SIG-M5 (cell line): ENCODE results near the gene LUM.
"Not testable (repeated sequence)": the region's sequence is repeated elsewhere in the genome, so short reads cannot be mapped to it uniquely, and the experiment has no call there.

Experiments used
- DNase-seq: peaks from one replicate; lab custom pipeline; 2025; lab: John Stamatoyannopoulos, UW

Gene LUM

GRCh38 chr12:91109581-91110310 is 1.5 kb downstream of the LUM start:
- no peak for DNase-seq

DNA sequence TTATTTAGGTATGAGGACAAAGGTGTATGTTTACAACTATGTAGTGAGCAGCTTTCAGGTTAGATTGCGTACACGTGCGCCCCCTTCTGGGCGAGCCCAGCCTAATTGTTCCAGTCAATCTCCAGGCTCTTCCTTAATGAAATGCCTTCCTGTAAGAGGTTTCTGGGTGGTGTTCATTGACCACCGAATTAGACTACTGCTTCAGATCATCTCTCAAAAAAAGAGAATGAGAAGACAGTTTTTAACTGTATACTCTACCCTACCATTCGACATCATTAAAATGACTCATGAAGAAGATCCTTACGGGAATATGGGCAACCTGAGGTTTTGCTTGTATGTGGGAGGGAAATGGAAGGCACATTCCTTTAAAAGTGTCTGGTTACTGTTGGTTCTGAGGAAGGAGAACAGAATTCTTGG is 2.1 kb downstream of the LUM start:
- DNase-seq, result no peak

- no peak for DNase-seq
These were observed 3.0 kb downstream of the LUM start for GRCh38 chr12:91108196-91108755.

DNA sequence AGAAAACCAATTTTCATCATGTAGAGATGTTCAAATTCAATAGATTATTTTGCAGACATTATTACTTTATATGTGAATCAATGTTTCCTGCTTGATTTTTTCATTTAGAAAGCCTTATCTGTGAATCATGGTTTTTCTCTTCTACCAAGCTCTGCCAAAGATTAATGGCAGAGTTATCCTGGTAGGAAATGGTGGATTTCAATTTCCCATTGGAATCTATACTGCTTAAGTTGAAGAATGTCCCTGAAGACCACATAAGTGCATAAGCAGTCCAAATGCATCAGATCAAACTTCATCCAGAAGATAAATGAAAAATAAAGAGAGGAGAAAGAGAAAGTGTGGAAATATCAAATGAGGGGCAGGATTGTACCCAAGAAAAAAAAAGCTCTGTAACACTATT is 5.0 kb downstream of the LUM start:
- DNase-seq, result no peak

DNA sequence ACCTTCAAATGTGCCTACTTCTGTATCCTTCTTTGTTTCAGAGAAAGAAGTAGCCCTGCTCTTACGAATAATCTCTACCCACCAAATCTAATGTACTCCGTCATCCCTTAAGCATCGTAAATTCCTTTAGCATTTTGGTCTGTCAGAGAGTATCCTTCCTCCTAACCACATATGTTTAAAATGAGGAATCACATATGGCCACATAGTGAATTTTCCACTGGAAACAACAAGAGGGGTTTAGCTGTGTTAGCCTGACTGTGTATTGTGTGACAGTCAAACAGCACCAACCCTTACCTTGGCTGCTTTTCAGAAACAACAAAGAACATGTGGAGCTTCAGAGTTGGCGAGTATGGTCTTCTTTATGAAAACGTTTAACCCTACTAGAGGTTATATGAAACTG is 5.5 kb downstream of the LUM start:
- DNase-seq, result no peak

- DNase-seq, result no peak
These were observed 6.4 kb downstream of the LUM start for GRCh38 chr12:91104812-91105466.

- DNase-seq, result no peak
These were observed 7.7 kb downstream of the LUM start for GRCh38 chr12:91103624-91104023.

GRCh38 chr12:91103101-91103500 is 8.2 kb downstream of the LUM start:
- no peak for DNase-seq

GRCh38 chr12:91100906-91101305 is 10.4 kb downstream of the LUM start:
- no peak for DNase-seq

GRCh38 chr12:91099836-91100235 is 11.5 kb downstream of the LUM start:
- no peak for DNase-seq

DNA sequence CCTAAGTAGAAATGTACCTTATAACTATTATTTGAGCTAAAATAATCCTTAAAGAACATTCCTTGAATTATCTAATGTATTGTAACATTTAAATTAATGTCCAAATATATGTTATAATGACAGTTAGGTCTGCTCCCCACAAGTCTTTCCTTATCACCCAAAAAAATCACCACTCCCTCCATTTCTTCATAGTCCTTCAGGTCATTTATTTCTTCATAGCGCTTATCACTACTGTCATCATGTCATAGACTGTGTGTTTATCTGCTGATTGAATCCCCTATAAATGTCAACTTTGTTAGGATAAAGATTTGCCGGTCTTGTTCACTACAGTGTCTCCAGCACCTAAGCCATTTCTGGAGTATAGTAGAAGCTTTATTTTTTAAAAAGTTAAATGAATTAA is 12.0 kb downstream of the LUM start:
- DNase-seq, result no peak

DNA sequence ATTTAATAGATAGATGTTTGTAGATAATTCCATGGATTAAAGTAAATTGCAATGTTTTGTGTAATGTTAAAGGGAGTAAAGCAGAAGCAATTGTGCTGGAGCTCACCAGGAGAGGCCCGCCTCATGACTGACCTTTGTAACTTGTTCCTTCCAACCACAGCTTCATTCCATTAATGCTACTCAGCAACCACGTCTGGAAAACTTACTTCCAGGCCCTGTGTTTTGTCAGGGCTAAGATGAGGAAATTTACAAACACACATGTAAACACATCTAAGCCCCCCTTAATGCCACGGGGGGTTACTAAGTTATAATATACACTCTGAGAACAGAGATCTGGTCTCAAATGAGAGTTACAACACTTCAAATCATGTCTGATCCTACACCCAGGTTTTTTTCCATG is 12.4 kb downstream of the LUM start:
- no peak for DNase-seq

DNA sequence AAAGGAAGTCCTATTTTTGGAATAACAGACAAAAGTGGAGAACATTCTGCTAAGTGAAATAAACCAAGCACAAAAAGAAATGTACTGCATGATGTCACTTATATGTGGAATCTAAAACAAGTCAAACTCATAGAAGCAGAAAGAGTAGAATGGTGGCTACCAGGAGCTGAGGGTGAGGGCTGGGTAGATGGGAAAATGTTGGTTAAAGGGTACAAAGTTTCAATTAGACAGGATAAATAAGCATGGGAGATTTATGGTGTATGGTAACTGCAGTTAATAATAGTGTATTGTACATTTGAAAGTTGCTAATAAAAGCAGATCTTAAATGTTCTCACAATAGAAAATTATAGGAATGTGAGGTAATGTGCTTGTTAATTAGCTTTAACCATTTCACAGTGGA is 12.8 kb downstream of the LUM start:
- DNase-seq, result no peak

GRCh38 chr12:91094957-91095356 is 16.3 kb downstream of the LUM start:
- no peak for DNase-seq

- DNase-seq, result no peak
These were observed 17.1 kb downstream of the LUM start for GRCh38 chr12:91094032-91094662.

DNA sequence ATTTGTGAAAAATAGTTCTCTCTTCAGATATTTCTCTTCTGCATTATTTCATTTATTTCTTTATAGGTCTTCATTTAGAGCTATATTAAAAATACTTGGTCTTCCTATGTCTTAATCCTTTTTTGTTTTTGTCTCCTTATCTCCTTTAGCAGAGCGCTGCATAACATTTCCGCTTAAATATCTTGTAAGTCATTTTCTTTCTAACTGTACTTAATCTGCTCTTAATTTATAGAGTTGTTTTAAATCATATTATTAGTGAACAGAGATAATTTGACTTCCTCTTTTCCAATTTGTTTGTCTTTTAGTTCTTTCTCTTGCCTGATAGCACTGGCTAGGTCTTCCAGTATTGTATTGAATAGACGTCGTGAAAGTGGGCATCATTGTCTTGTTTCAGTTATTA is 18.0 kb downstream of the LUM start:
- no peak for DNase-seq

DNA sequence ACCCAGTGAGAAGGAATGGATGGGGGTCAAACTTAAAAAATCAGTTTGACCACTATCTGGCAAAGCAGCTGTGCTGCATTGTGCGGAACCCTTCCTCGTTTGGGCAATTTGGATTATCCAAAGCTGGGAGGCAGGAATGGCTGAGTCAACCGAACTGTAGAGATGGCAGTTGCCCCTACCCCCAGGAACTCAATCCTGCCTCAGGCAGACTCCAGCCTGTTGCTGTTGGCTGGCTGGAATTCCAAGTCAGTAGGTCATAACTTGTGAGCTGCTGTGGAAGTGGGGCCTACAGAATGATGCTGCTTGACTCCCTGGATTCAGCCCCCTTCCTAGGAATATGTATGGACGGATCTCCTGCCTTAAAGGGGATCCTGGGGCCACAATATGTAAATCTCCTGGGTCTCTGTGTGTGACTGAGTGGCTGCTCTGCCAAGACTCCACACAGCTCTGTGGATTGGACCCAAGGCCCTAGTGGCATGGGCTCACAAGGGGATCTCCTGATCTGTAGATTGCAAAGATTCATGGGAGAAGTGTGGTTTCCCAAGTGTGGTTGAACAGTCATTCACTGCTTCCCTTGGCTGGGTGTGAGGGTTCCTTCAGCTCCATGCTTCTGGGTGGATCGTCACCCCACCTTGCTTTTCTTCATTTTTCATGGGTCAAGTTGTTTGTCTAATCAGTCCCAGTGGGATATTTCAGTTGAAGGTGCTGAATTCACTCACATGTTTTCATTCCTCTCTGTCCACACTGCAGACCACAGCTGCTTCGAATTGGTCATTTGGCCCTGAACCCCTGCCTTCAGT is 19.2 kb downstream of the LUM start:
- no peak for DNase-seq

DNA sequence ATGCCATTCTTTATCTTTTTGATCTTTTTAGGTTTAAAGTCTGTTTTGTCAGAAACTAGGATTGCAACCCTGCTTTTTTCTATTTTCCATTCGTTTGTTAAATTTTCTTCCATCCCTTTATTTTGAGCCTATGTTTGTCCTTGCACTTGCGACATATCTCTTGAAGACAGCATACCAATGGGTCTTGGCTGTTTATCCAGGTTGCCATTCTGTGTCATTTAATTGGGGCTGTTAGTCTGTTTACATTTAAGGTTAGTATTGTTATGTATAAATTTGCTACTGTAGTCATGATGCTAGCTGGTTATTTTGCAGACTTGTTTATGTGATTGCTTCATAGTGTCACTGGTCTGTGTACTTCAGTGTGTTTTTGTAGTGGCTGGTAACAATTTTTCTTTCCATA is 21.3 kb downstream of the LUM start:
- not testable (repeated sequence) for DNase-seq

DNA sequence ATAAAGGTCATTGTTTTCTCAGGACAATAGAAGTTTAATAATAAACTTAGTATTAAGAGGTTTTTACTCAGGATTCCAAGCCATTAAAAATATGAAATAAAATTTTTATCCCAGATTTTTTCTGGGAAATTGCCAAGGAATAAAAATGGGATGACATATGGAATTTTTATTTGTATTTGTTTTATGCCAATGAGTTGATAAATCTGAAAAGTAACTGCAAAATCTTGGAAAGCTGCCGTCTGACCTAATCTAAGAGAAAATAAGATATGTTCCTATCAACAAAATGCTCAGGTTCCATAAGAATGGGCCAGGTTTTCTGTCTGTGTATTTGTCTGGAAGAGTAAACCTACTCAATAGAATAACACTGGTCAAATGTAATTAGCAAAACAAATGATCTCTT is 31.3 kb downstream of the LUM start:
- no peak for DNase-seq

DNA sequence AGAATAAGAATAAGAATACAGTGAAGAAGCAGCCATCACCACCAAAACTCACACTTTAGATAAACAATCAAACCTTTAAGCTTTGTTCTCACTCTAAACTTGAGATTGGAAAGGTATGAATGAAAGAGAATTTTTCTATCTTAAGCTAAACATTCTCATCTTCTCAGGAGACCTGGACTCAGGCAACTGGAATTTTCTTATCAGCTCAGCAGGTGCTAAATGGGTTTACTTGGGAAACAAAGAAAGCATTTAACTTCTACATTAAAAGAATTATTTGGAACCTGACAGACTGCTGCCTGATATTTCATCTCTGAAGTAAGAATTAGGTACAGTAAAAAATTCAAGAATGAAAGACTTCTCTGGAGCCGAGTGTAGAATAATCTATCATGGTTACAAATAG is 32.8 kb downstream of the LUM start:
- DNase-seq, result no peak

DNA sequence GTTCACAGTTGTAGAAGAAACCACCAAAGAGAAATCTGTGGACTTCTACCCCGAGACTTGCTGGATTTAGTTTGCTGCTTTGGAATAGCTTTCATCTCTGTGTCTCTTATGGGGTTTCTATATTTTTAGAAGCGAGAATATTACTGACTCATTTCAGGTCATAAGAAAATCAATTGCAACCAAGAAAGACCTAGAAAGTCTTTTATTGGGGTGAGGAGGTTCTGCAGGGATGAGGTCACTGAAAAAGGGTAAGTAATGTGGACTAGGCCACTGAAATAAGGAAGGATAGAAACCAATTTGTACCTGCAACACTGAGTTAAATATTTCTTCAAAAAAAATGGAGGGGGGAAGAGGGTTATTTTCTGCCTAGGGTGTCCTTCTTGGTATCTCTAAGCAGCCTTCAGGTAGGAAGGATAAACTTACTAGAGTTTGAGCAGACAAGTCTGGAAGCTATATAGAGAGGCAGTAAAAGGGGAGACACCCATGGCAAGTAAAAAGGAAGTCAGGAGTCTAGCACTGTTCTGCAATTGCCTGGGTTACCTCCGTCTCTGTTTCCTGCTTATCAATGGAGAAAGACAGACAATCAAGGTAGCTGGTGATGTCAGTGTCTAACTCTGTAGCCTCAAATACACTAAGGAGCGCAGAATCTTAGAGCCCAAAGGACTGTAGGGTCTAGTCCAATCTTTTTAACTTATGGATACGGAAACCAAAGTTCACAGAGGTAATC is 33.9 kb downstream of the LUM start:
- DNase-seq, result no peak

- DNase-seq, result no peak
These were observed 36.4 kb downstream of the LUM start for GRCh38 chr12:91074851-91075250.
